Lung (tissue), 12 donors: ENCODE results near the gene HTR2B. TPM values are rescaled to one million over a fixed set of nuclear protein-coding genes. Genes with fewer than 3 reads are reported as not detected.

ENCODE experiments used
- ATAC-seq: fragments of 200-7000 bp; cut with Tn5 transposase; one replicate; pipeline ENCODE4 v1.9.1; 2020; ENCODE audit warnings: moderate number of reproducible peaks; ENCODE audit not compliant: insufficient read depth, low FRiP score
- DNase-seq, 3 donors: peaks; one replicate each; pipeline ENCODE4 v3.0.0-alpha.2; 2013 to 2017
- H3K27ac ChIP-seq, 2 donors: one replicate each; pipeline ENCODE4 v1.5.1; 2013; ENCODE audit warnings: mild to moderate bottlenecking in 2 of 2, moderate library complexity in 2 of 2, control low read depth in 1 of 2, inconsistent platforms in 1 of 2, low read depth in 1 of 2, low read length in 1 of 2
- H3K27me3 ChIP-seq, 3 donors: one replicate each; pipeline ENCODE4 v1.5.1; 2013; ENCODE audit warnings: low read length in 2 of 3; ENCODE audit not compliant: control insufficient read depth in 3 of 3, insufficient read depth in 3 of 3
- H3K36me3 ChIP-seq, 4 donors: one replicate each; pipeline ENCODE4 v1.5.1; 2013; ENCODE audit warnings: low read length in 4 of 4, mild to moderate bottlenecking in 1 of 4, moderate library complexity in 1 of 4; ENCODE audit not compliant: control insufficient read depth in 4 of 4, insufficient read depth in 4 of 4
- H3K4me1 ChIP-seq, 5 donors: one replicate each; pipeline ENCODE4 v1.5.1; 2013; ENCODE audit warnings: low read length in 5 of 5, mild to moderate bottlenecking in 2 of 5, moderate library complexity in 1 of 5; ENCODE audit not compliant: control insufficient read depth in 5 of 5, insufficient read depth in 5 of 5
- H3K4me3 ChIP-seq: one replicate; pipeline ENCODE4 v1.5.1; 2013; ENCODE audit warnings: mild to moderate bottlenecking, control low read depth, moderate library complexity
- H3K9ac ChIP-seq, 2 donors: one replicate each; pipeline ENCODE4 v1.5.1; 2013; ENCODE audit warnings: low read length in 2 of 2, control low read depth in 1 of 2; ENCODE audit not compliant: insufficient read depth in 1 of 2
- H3K9me3 ChIP-seq, 4 donors: one replicate each; pipeline ENCODE4 v1.5.1; 2013; ENCODE audit warnings: low read length in 3 of 4, mild to moderate bottlenecking in 1 of 4, moderate library complexity in 1 of 4; ENCODE audit not compliant: control insufficient read depth in 4 of 4, insufficient read depth in 3 of 4
- WGBS, 2 donors: extraction: QIAGEN DNeasy Blood & Tissue Kit; methylation state at CpG; one replicate each; pipeline ENCODE4 v1.1.7; 2013; 5-methylcytosine and 5-hydroxymethylcytosine counted together
- polyA plus RNA-seq, 2 donors: library from polyadenylated mRNA; stranded (reverse); fragments of 200-250 nt; gene quantifications; one replicate each; pipeline ENCODE4 v1.2.1, GENCODE V29; 2013
- total RNA-seq, 2 donors: library from RNA; depleted of rRNA in 1 of 2; stranded (reverse); fragments of >200 nt in 1 of 2; gene quantifications; one replicate each; pipeline ENCODE4 v1.2.1, GENCODE V29; 2014 to 2021
- TF ChIP-seq, protein P1 (sequence below): IDR thresholded peaks from 2 replicates; pipeline ENCODE4 v1.5.1; 2012; ENCODE audit warnings: mild to moderate bottlenecking; ENCODE audit errors: control extremely low read depth, extremely low read depth
- donor health status: control.
- donor health status: control.
- donor health status: Bipolar disorder and iron deficiency.
- donor health status: healthy.
- donor health status: DM: yes; HTN: yes; CAD: no.

HTR2B gene
- total and polyA plus RNA-seq, 4 donors: 0.09 to 0.31 (median 0.16) TPM

- no peak for ATAC-seq
- H3K36me3 ChIP-seq: peaks cover 0 to 11% (median 2%) of the 10 kb centered on the region in 4 donors
- TF ChIP-seq, protein P1, sequence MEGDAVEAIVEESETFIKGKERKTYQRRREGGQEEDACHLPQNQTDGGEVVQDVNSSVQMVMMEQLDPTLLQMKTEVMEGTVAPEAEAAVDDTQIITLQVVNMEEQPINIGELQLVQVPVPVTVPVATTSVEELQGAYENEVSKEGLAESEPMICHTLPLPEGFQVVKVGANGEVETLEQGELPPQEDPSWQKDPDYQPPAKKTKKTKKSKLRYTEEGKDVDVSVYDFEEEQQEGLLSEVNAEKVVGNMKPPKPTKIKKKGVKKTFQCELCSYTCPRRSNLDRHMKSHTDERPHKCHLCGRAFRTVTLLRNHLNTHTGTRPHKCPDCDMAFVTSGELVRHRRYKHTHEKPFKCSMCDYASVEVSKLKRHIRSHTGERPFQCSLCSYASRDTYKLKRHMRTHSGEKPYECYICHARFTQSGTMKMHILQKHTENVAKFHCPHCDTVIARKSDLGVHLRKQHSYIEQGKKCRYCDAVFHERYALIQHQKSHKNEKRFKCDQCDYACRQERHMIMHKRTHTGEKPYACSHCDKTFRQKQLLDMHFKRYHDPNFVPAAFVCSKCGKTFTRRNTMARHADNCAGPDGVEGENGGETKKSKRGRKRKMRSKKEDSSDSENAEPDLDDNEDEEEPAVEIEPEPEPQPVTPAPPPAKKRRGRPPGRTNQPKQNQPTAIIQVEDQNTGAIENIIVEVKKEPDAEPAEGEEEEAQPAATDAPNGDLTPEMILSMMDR: no peak
- H3K27ac ChIP-seq: no peak overlapping the region
- no peak overlapping the region for H3K9ac ChIP-seq
- peaks cover 0 to 3% (median 0%) of the 10 kb centered on the region in 5 donors for H3K4me1 ChIP-seq
- H3K9me3 ChIP-seq: no peaks in the 10 kb centered on the region
- DNase-seq: no peak
- no peak overlapping the region for H3K4me3 ChIP-seq
- H3K27me3 ChIP-seq: no peaks in the 10 kb centered on the region
Measured at GRCh38 chr2:231139796-231140195, 15.0 kb upstream of the HTR2B start.

DNA sequence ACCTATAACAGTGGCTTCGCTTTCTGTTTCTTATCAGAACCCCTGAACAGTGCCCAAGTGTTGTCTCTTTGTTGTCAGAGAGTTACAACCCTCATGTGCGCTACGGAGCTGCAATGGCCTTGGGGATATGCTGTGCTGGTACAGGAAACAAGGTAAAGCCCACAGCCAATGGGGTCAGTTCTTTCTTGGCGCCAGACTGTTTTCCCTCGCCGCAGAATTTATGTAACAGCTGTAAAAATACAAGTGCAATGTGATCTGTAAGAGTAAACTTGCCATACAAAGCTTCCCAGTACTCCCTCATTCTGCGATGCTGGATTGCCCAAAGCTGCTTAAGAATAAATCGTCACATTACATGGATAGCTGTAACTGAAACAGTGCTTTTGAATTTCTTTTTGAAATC lies 13.9 kb upstream of the HTR2B start:
- DNase-seq (peak; percentile 19 to 48 (median 21)), ATAC-seq (no peak)
- Histone ChIP-seq H3K36me3 (peaks cover 0 to 11% (median 2%) of the 10 kb centered on the region in 4 donors), H3K4me3 (no peak overlapping the region), H3K9ac (no peak overlapping the region), H3K27me3 (no peaks in the 10 kb centered on the region), H3K9me3 (no peaks in the 10 kb centered on the region), H3K4me1 (peaks cover 0 to 8% (median 0%) of the 10 kb centered on the region in 5 donors), H3K27ac (no peak overlapping the region)
- TF ChIP-seq, protein P1: no peak
- WGBS, 2 donors: 84 to 91% methylated on average over 8 of the region's 8 CpGs

DNA sequence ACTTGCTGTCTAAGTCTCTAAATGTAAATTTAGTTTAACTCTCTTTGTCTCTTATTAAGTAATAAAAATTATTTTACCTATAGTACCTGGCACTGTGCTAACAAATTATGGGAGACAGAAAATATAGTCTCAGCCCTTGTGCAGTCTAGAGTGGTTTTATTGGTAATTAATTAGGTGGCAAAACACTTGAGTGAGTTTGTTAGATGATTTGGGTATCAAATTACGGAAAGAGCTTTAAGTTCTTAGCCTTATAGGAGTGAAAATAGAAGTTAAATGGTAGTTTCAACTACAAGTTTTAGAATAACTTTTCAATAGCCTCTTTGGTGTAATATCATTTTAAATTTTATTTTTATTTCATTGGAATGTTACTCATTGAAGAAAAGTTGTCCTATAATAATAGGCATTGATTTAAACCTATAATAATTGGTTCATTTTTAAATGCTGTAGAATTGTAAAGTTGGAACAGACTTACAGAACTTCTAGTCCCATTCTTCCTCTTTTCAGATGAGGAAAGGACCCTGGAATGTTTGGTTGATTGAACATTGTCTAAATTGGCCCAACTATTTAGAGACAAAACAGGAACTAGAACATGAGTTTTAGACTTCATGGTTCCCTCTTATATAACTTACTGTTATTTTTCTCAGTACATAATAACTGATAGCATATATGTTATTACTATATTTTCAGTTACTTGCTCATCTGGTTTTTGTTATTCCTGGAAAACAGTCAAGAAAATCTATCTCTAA lies 10.2 kb upstream of the HTR2B start:
- Histone ChIP-seq H3K9ac (no peak overlapping the region), H3K27me3 (no peaks in the 10 kb centered on the region), H3K4me1 (peaks cover 0 to 26% (median 0%) of the 10 kb centered on the region in 5 donors), H3K9me3 (no peaks in the 10 kb centered on the region), H3K27ac (no peak overlapping the region), H3K4me3 (no peak overlapping the region), H3K36me3 (peaks cover 0 to 11% (median 2%) of the 10 kb centered on the region in 4 donors)
- no peak for ATAC-seq
- DNase-seq: peak in 1 of 3 donors; percentile 19
- WGBS, 2 donors: 93 to 97% methylated on average over 1 of the region's 1 CpG
- TF ChIP-seq, protein P1: no peak
